ENCODE data around the gene DMTF1.
A peak's percentile ranks its signal among the peaks of the same experiment; 100 is the strongest.

DMTF1 gene

DNA sequence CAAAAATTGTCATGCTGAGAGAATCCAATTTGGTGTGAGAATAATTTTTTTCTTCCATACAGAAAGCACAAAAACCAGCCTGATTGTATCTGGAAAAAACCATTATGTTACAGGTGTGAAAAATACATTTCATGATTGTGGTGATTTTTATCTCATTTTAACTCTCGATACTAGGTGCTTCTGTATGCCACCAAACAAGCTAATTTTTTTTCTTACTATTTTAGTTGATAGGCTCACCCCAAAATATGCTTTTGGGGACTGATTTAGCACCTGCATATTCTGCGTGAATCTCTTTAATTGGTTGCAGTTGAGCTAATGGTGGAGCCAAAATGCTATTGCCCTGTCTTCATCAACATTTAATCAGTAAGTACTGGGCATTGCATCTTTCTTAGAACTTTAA, 1.9 kb downstream of the DMTF1 start:
- Histone ChIP-seq H2BK5ac (ENCODE audit: low read depth, low read length, poor library complexity, severe bottlenecking) (no peak overlapping the region), H3K9ac (ENCODE audit: low read length) (peak overlapping the region; percentile 99), H3K4me2 (ENCODE audit: low read length, poor library complexity, severe bottlenecking) (peak overlapping the region; percentile 79), H2AFZ (ENCODE audit: low read depth, low read length) (no peak overlapping the region), H3K23ac (ENCODE audit: low read length in 2 of 2) (no peak overlapping the region), H2BK12ac (ENCODE audit: low read length in 2 of 2) (no peak overlapping the region), H3K9me3 (ENCODE audit: control insufficient read depth, low read length) (no peaks in the 10 kb centered on the region), H4K8ac (ENCODE audit: low read length) (no peak overlapping the region), H3K27ac (ENCODE audit: low read length, poor library complexity, severe bottlenecking) (no peak overlapping the region), H2BK120ac (ENCODE audit: low read depth, low read length) (no peak overlapping the region), H3K14ac (ENCODE audit: low read length in 2 of 2) (no peak overlapping the region), H3K18ac (ENCODE audit: low read depth in 1 of 2, low read length in 2 of 2) (no peak overlapping the region), H2AK5ac (ENCODE audit: low read length, severe bottlenecking) (no peak overlapping the region), H3K27me3 (ENCODE audit: control insufficient read depth in 1 of 2, insufficient read depth in 1 of 2, low read length in 2 of 2) (no peaks in the 10 kb centered on the region), H4K91ac (ENCODE audit: low read length) (no peak overlapping the region), H3K79me1 (replicated peaks; ENCODE audit: low read length, poor library complexity, severe bottlenecking) (no peaks in the 10 kb centered on the region), H3K4me1 (ENCODE audit: control insufficient read depth, insufficient read depth, low read depth, low read length) (no peaks in the 10 kb centered on the region), H3K4me3 (ENCODE audit: insufficient read depth in 1 of 2, low read depth in 1 of 2, low read length in 2 of 2) (peak overlapping the region in 1 of 2 experiments; percentile 93), H3K4ac (ENCODE audit: low read depth in 1 of 2, low read length in 2 of 2) (no peak overlapping the region), H2BK15ac (ENCODE audit: low read depth, poor library complexity, severe bottlenecking) (no peak overlapping the region), H3K36me3 (ENCODE audit: control insufficient read depth in 1 of 2, insufficient read depth in 2 of 2, low read depth in 1 of 2, low read length in 2 of 2) (no peaks in the 10 kb centered on the region)
- no peak for DNase-seq
- WGBS: 40% methylated on average over 1 of the region's 2 CpGs

- Histone ChIP-seq H2AK5ac (ENCODE audit: low read length, severe bottlenecking) (no peak overlapping the region), H3K79me1 (replicated peaks; ENCODE audit: low read length, poor library complexity, severe bottlenecking) (no peaks in the 10 kb centered on the region), H3K4me3 (ENCODE audit: insufficient read depth in 1 of 2, low read depth in 1 of 2, low read length in 2 of 2) (peak overlapping the region in 1 of 2 experiments; percentile 93), H2BK120ac (ENCODE audit: low read depth, low read length) (no peak overlapping the region), H3K4me1 (ENCODE audit: control insufficient read depth, insufficient read depth, low read depth, low read length) (no peaks in the 10 kb centered on the region), H2BK15ac (ENCODE audit: low read depth, poor library complexity, severe bottlenecking) (no peak overlapping the region), H3K4ac (ENCODE audit: low read depth in 1 of 2, low read length in 2 of 2) (no peak overlapping the region), H3K14ac (ENCODE audit: low read length in 2 of 2) (no peak overlapping the region), H2BK5ac (ENCODE audit: low read depth, low read length, poor library complexity, severe bottlenecking) (no peak overlapping the region), H3K4me2 (ENCODE audit: low read length, poor library complexity, severe bottlenecking) (peak overlapping the region; percentile 79), H3K36me3 (ENCODE audit: control insufficient read depth in 1 of 2, insufficient read depth in 2 of 2, low read depth in 1 of 2, low read length in 2 of 2) (no peaks in the 10 kb centered on the region), H3K9ac (ENCODE audit: low read length) (peak overlapping the region; percentile 99), H4K91ac (ENCODE audit: low read length) (no peak overlapping the region), H4K8ac (ENCODE audit: low read length) (no peak overlapping the region), H2AFZ (ENCODE audit: low read depth, low read length) (no peak overlapping the region), H2BK12ac (ENCODE audit: low read length in 2 of 2) (no peak overlapping the region), H3K9me3 (ENCODE audit: control insufficient read depth, low read length) (no peaks in the 10 kb centered on the region), H3K27me3 (ENCODE audit: control insufficient read depth in 1 of 2, insufficient read depth in 1 of 2, low read length in 2 of 2) (no peaks in the 10 kb centered on the region), H3K18ac (ENCODE audit: low read depth in 1 of 2, low read length in 2 of 2) (no peak overlapping the region), H3K23ac (ENCODE audit: low read length in 2 of 2) (no peak overlapping the region), H3K27ac (ENCODE audit: low read length, poor library complexity, severe bottlenecking) (no peak overlapping the region)
- 33% methylated on average over 1 of the region's 3 CpGs for WGBS
- no peak for DNase-seq
Measured at GRCh38 chr7:87154569-87154968, 2.3 kb downstream of the DMTF1 start.

DNA sequence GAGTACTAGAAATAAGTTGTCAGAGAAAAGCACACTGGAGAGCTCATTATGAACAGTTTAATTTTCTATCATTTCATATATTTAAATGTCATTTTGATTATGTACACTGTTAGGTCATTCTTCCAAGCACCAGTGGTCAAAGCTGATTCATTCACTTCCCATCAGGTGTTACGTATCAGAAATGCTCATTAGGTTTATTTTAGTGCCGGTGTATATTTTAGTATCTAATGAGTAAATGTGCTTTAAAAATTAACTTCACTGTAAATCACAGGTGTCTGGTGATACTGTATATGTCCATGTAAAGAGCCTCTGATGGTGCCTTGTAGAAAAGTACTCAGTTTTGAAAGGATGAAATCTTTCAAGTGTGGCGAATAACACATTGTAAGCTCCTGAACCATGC, 3.5 kb downstream of the DMTF1 start:
- Histone ChIP-seq H2BK15ac (ENCODE audit: low read depth, poor library complexity, severe bottlenecking) (no peak overlapping the region), H3K9me3 (ENCODE audit: control insufficient read depth, low read length) (no peaks in the 10 kb centered on the region), H3K27me3 (ENCODE audit: control insufficient read depth in 1 of 2, insufficient read depth in 1 of 2, low read length in 2 of 2) (no peaks in the 10 kb centered on the region), H3K14ac (ENCODE audit: low read length in 2 of 2) (no peak overlapping the region), H3K4me3 (ENCODE audit: insufficient read depth in 1 of 2, low read depth in 1 of 2, low read length in 2 of 2) (peak overlapping the region in 1 of 2 experiments; percentile 58), H2AFZ (ENCODE audit: low read depth, low read length) (no peak overlapping the region), H3K4ac (ENCODE audit: low read depth in 1 of 2, low read length in 2 of 2) (no peak overlapping the region), H3K23ac (ENCODE audit: low read length in 2 of 2) (no peak overlapping the region), H4K8ac (ENCODE audit: low read length) (no peak overlapping the region), H3K18ac (ENCODE audit: low read depth in 1 of 2, low read length in 2 of 2) (no peak overlapping the region), H3K4me2 (ENCODE audit: low read length, poor library complexity, severe bottlenecking) (no peak overlapping the region), H2AK5ac (ENCODE audit: low read length, severe bottlenecking) (no peak overlapping the region), H2BK5ac (ENCODE audit: low read depth, low read length, poor library complexity, severe bottlenecking) (no peak overlapping the region), H3K36me3 (ENCODE audit: control insufficient read depth in 1 of 2, insufficient read depth in 2 of 2, low read depth in 1 of 2, low read length in 2 of 2) (peaks cover 0 to 4% of the 10 kb centered on the region in 2 experiments), H4K91ac (ENCODE audit: low read length) (no peak overlapping the region), H3K79me1 (replicated peaks; ENCODE audit: low read length, poor library complexity, severe bottlenecking) (no peaks in the 10 kb centered on the region), H3K4me1 (ENCODE audit: control insufficient read depth, insufficient read depth, low read depth, low read length) (no peaks in the 10 kb centered on the region), H2BK120ac (ENCODE audit: low read depth, low read length) (no peak overlapping the region), H2BK12ac (ENCODE audit: low read length in 2 of 2) (no peak overlapping the region), H3K9ac (ENCODE audit: low read length) (peak overlapping the region; percentile 1), H3K27ac (ENCODE audit: low read length, poor library complexity, severe bottlenecking) (no peak overlapping the region)
- WGBS: no CpG with 5 or more reads among the region's 3 CpGs
- no peak for DNase-seq

DNA sequence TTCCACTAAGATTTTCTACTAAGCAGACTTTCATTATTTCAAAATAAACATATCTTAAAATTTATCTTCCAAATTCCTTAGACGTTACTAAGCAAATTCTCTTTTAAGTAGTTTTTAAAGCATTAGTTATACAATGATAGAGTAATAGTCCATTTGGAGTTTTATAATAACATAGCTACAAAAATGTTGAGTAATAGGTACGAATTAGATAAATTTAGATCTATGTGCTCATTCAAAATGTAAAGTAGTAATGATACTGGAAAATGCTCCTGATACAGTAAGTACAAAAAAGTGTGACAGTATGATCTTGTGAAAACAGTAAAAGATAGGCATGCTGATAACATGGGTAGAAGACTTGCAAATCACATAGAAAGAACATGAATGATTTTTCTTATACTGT, 4.5 kb downstream of the DMTF1 start:
- 100% methylated on average over 1 of the region's 2 CpGs for WGBS
- Histone ChIP-seq H3K36me3 (ENCODE audit: control insufficient read depth in 1 of 2, insufficient read depth in 2 of 2, low read depth in 1 of 2, low read length in 2 of 2) (peaks cover 0 to 4% of the 10 kb centered on the region in 2 experiments), H4K91ac (ENCODE audit: low read length) (no peak overlapping the region), H2BK15ac (ENCODE audit: low read depth, poor library complexity, severe bottlenecking) (no peak overlapping the region), H3K4me3 (ENCODE audit: insufficient read depth in 1 of 2, low read depth in 1 of 2, low read length in 2 of 2) (peak overlapping the region in 1 of 2 experiments; percentile 58), H3K4me1 (ENCODE audit: control insufficient read depth, insufficient read depth, low read depth, low read length) (no peaks in the 10 kb centered on the region), H3K14ac (ENCODE audit: low read length in 2 of 2) (no peak overlapping the region), H3K9me3 (ENCODE audit: control insufficient read depth, low read length) (no peaks in the 10 kb centered on the region), H3K23ac (ENCODE audit: low read length in 2 of 2) (no peak overlapping the region), H3K27me3 (ENCODE audit: control insufficient read depth in 1 of 2, insufficient read depth in 1 of 2, low read length in 2 of 2) (no peaks in the 10 kb centered on the region), H3K79me1 (replicated peaks; ENCODE audit: low read length, poor library complexity, severe bottlenecking) (no peaks in the 10 kb centered on the region), H2AFZ (ENCODE audit: low read depth, low read length) (no peak overlapping the region), H2BK5ac (ENCODE audit: low read depth, low read length, poor library complexity, severe bottlenecking) (no peak overlapping the region), H4K8ac (ENCODE audit: low read length) (no peak overlapping the region), H3K18ac (ENCODE audit: low read depth in 1 of 2, low read length in 2 of 2) (no peak overlapping the region), H2BK12ac (ENCODE audit: low read length in 2 of 2) (no peak overlapping the region), H2BK120ac (ENCODE audit: low read depth, low read length) (no peak overlapping the region), H3K9ac (ENCODE audit: low read length) (peak overlapping the region; percentile 18), H3K27ac (ENCODE audit: low read length, poor library complexity, severe bottlenecking) (no peak overlapping the region), H2AK5ac (ENCODE audit: low read length, severe bottlenecking) (no peak overlapping the region), H3K4ac (ENCODE audit: low read depth in 1 of 2, low read length in 2 of 2) (no peak overlapping the region), H3K4me2 (ENCODE audit: low read length, poor library complexity, severe bottlenecking) (no peak overlapping the region)
- peak; percentile 19 for DNase-seq

All from mesenchymal stem cell (in vitro differentiated cells and primary cell).